Cardiac fibroblast (primary cell): ENCODE results near the gene SHISA6.

Experiments used
- DNase-seq, 2 donors: peaks; one replicate each; pipeline versions ENCODE4 v3.0.0 to v3.0.0-alpha.2; 2010; ENCODE audit warnings: low read depth in 2 of 2
- H3K4me3 ChIP-seq, 2 donors: replicated peaks in 1 of 2; 1 replicate in 1 of 2; 2 replicates in 1 of 2; pipeline ENCODE4 v1.5.1; 2011; ENCODE audit warnings: low read depth in 2 of 2, low read length in 2 of 2, mild to moderate bottlenecking in 2 of 2, moderate library complexity in 1 of 2
- TF ChIP-seq, protein P1 (sequence below): IDR thresholded peaks from one replicate; pipeline ENCODE4 v1.5.1; 2011; ENCODE audit warnings: low read depth, mild to moderate bottlenecking, low read length, inconsistent platforms

Gene SHISA6

GRCh38 chr17:11438673-11439072, 197.7 kb downstream of the SHISA6 start:
- TF ChIP-seq, protein P1, sequence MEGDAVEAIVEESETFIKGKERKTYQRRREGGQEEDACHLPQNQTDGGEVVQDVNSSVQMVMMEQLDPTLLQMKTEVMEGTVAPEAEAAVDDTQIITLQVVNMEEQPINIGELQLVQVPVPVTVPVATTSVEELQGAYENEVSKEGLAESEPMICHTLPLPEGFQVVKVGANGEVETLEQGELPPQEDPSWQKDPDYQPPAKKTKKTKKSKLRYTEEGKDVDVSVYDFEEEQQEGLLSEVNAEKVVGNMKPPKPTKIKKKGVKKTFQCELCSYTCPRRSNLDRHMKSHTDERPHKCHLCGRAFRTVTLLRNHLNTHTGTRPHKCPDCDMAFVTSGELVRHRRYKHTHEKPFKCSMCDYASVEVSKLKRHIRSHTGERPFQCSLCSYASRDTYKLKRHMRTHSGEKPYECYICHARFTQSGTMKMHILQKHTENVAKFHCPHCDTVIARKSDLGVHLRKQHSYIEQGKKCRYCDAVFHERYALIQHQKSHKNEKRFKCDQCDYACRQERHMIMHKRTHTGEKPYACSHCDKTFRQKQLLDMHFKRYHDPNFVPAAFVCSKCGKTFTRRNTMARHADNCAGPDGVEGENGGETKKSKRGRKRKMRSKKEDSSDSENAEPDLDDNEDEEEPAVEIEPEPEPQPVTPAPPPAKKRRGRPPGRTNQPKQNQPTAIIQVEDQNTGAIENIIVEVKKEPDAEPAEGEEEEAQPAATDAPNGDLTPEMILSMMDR, result no peak
- DNase-seq, result no peak
- H3K4me3 ChIP-seq, result no peak overlapping the region

DNA sequence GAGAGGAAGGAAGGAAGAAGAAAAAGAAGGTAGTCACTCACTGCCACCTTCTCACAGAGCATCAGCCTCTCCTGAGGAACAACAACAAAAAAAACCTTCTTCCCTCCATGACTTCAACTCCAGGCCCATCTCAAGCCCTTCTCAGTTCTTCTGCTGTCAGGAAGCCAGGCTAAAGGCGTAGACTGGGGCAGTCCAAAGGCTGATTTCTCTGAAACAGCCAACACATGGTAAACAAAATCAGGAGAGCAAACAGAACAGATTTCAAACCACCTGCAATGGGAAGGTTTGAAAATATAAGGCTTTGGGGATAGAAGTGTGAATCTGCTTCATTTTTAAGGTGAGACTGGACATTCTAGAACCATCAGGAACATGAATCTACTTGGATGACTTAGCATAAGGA, 200.0 kb downstream of the SHISA6 start:
- DNase-seq, result no peak
- no peak overlapping the region for H3K4me3 ChIP-seq
- TF ChIP-seq, protein P1, result no peak

DNA sequence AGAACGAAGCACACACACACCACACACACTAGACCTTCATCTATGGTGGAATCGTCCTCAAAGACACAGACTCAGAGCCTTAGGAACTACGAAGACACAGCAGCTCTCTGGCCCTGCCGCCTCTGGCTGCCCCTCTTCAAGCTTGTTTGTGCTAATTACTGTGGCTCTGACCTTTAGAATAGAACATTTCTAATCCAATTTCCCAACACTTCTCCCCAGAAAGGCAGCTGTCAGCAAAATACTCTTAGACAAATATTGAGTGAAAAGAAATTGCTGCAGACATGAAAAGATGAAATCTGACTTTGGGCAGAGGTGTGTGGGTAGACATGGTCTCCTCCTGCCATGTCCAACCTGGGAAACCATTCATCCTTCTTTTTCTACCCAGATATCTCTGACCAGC, 205.3 kb downstream of the SHISA6 start:
- TF ChIP-seq, protein P1, result no peak
- no peak for DNase-seq
- H3K4me3 ChIP-seq, result no peak overlapping the region

DNA sequence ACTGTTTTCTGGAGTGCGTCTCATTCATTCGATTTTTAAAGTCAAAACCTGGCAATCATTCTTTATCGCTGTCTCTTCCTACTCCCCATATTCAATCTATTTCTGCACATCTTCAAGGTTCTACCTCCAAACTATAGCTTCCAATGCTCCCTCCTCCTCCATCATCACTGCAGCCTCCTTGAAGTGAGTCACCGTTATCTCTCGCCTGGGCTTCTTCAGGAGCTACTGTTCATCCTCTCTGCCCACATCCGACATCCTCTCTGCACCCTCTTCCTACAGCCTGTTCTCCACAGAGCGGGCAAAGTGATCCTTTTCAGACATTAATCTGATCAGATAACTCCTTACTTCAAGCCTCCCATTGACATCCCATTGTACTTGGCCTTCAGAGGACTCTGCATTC, 213.1 kb downstream of the SHISA6 start:
- H3K4me3 ChIP-seq, result no peak overlapping the region
- no peak for DNase-seq
- TF ChIP-seq, protein P1, result no peak

DNA sequence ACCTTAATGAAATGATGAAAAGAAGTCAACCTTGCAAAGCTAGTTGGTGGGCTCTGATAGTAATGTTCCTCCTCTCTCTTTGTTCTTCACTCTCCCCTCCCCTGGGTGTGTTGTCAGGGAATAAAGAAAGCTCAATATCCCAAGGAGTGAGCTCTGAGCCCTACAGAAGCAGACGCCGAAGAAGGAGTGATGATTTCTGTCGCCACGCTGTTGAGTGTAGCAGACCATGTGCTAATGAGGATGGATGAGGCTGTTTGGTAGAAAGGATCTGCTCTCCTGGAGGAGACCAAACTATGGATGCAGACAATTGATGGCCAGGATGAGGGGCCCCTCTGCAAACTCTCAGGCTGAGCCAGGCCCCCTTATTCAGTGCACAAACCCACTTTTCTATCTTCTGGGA, 217.3 kb downstream of the SHISA6 start:
- no peak for DNase-seq
- no peak overlapping the region for H3K4me3 ChIP-seq
- TF ChIP-seq, protein P1, result no peak

DNA sequence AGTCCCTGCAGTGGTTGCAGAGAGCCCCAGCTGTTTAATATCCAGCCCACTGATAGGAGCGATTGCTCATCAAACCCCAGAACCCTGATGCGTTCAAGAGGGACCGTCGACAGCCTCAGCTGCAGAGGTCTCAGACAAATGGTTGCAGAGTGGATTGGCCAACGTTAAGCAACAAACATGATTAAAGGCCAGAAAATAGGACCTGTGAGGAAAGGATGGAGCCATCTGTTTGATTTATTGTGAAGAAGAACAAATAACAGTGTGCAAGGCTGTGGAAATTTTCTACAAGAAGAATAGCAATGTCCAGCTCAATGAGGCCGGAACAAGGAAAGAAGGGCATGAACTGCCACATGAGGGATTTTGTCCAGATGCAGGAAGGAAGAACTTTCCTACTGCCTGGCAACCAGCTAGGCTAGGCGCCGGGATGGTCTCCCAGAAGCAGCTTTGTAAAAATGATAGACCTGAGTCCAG, 218.9 kb downstream of the SHISA6 start:
- H3K4me3 ChIP-seq, result no peak overlapping the region
- TF ChIP-seq, protein P1, result no peak
- no peak for DNase-seq

GRCh38 chr17:11461993-11462548, 221.1 kb downstream of the SHISA6 start:
- no peak overlapping the region for H3K4me3 ChIP-seq
- no peak for DNase-seq
- TF ChIP-seq, protein P1, result no peak
